Liver (tissue), 3 donors: ENCODE data around the gene MAB21L2.

ENCODE experiments used
- ATF3 ChIP-seq: IDR thresholded peaks from 2 replicates; pipeline ENCODE4 v1.6.1; 2016; ENCODE audit warnings: antibody characterized with exemption
- CTCF ChIP-seq: fragments of 150-350 bp; IDR thresholded peaks from 2 replicates; pipeline ENCODE4 v1.5.1; 2017; ENCODE audit warnings: improper control_type of control experiment, low read depth, low read length; ENCODE audit not compliant: missing input control
- EGR1 ChIP-seq, 2 donors: IDR thresholded peaks; 2 replicates each; pipeline ENCODE4 v1.6.1; 2016 to 2018; ENCODE audit warnings: antibody characterized with exemption in 2 of 2, low read depth in 2 of 2
- JUND ChIP-seq, 2 donors: IDR thresholded peaks; 2 replicates each; pipeline ENCODE4 v1.6.1; 2016; ENCODE audit warnings: antibody characterized with exemption in 2 of 2
- NR2F2 ChIP-seq: IDR thresholded peaks from 2 replicates; pipeline ENCODE4 v1.6.1; 2016; ENCODE audit warnings: antibody characterized with exemption
- RAD21 ChIP-seq, 2 donors: IDR thresholded peaks; 2 replicates each; pipeline ENCODE4 v1.6.1; 2016; ENCODE audit warnings: antibody characterized with exemption in 2 of 2, mild to moderate bottlenecking in 2 of 2
- REST ChIP-seq: IDR thresholded peaks from 2 replicates; pipeline ENCODE4 v1.6.1; 2016; ENCODE audit warnings: antibody characterized with exemption, mild to moderate bottlenecking
- SP1 ChIP-seq: IDR thresholded peaks from 2 replicates; pipeline ENCODE4 v1.6.1; 2018; ENCODE audit warnings: antibody characterized with exemption, mild to moderate bottlenecking
- YY1 ChIP-seq: IDR thresholded peaks from 2 replicates; pipeline ENCODE4 v1.6.1; 2016; ENCODE audit warnings: antibody characterized with exemption, mild to moderate bottlenecking
- donor health status: healthy.
- donor health status: healthy.

GRCh38 chr4:150580306-150580705, 1.6 kb upstream of the MAB21L2 start:
- TF ChIP-seq CTCF (no peak), YY1 (no peak), EGR1 (IDR thresholded peaks at IDR 0.05; ENCODE audit: low read depth in 2 of 2) (no peak), JUND (IDR thresholded peaks at IDR 0.05) (no peak), SP1 (no peak), ATF3 (no peak), NR2F2 (no peak), RAD21 (IDR thresholded peaks at IDR 0.05) (no peak), REST (no peak)
